ENCODE measurements around the gene HTT. TPM values are rescaled to one million over a fixed set of nuclear protein-coding genes. Genes with fewer than 3 reads are reported as not detected.

The HTT gene
- total RNA-seq, 3 donors from 2014 or later (not counting 1 experiment from before 2014, with no cell fraction given): 132 to 175 (median 165) TPM

- H3K27me3 Mint-ChIP-seq (ENCODE audit: low read depth in 2 of 2): peaks cover 16 to 23% of the 10 kb centered on the region in 2 donors
- Histone ChIP-seq H3K27me3 (ENCODE audit: control insufficient read depth, insufficient read depth, low read length) (peaks cover 11% of the 10 kb centered on the region), H3K27ac (ENCODE audit: low read length) (no peak overlapping the region), H3K4me3 (ENCODE audit: low read length) (no peak overlapping the region), H3K4me1 (ENCODE audit: control insufficient read depth, insufficient read depth, low read length) (peaks cover 19% of the 10 kb centered on the region), H3K9me3 (ENCODE audit: control insufficient read depth, insufficient read depth, low read length) (no peaks in the 10 kb centered on the region), H3K36me3 (ENCODE audit: control insufficient read depth, insufficient read depth, low read length) (no peaks in the 10 kb centered on the region)
- TF ChIP-seq CTCF (IDR thresholded peaks at IDR 0.05): no peak
- H3K4me1 Mint-ChIP-seq: no peaks in the 10 kb centered on the region
- no peaks in the 10 kb centered on the region for H3K36me3 Mint-ChIP-seq
- no peaks in the 10 kb centered on the region for H3K9me3 Mint-ChIP-seq
- DNase-seq: no peak
- H3K27ac Mint-ChIP-seq: no peak overlapping the region
- intact Hi-C loops (cut with micrococcal nuclease): no loop called here
- ATAC-seq: peak in 1 of 3 donors; percentile 54
- 39% methylated on average over 38 of the region's 38 CpGs for WGBS (ENCODE audit: insufficient coverage)
- H3K4me3 Mint-ChIP-seq: peak overlapping the region; percentile 13
Observed at GRCh38 chr4:3285558-3286334, 211.3 kb downstream of the HTT start.

GRCh38 chr4:3286335-3287175 is 212.1 kb downstream of the HTT start:
- peaks cover 21 to 26% of the 10 kb centered on the region in 2 donors for H3K27me3 Mint-ChIP-seq (ENCODE audit: low read depth in 2 of 2)
- no peaks in the 10 kb centered on the region for H3K36me3 Mint-ChIP-seq
- no peaks in the 10 kb centered on the region for H3K9me3 Mint-ChIP-seq
- intact Hi-C loops (cut with micrococcal nuclease): no loop called here
- H3K9me3 ChIP-seq (ENCODE audit: control insufficient read depth, insufficient read depth, low read length): no peaks in the 10 kb centered on the region
- no peak overlapping the region for H3K4me3 ChIP-seq (ENCODE audit: low read length)
- no peak overlapping the region for H3K4me3 Mint-ChIP-seq
- peaks cover 26% of the 10 kb centered on the region for H3K4me1 ChIP-seq (ENCODE audit: control insufficient read depth, insufficient read depth, low read length)
- no peak for TF ChIP-seq CTCF (IDR thresholded peaks at IDR 0.05)
- DNase-seq (no peak), ATAC-seq (no peak)
- H3K36me3 ChIP-seq (ENCODE audit: control insufficient read depth, insufficient read depth, low read length): no peaks in the 10 kb centered on the region
- peaks cover 13% of the 10 kb centered on the region for H3K27me3 ChIP-seq (ENCODE audit: control insufficient read depth, insufficient read depth, low read length)
- 78% methylated on average over 32 of the region's 32 CpGs for WGBS (ENCODE audit: insufficient coverage)
- no peak overlapping the region for H3K27ac ChIP-seq (ENCODE audit: low read length)
- peaks cover 2% of the 10 kb centered on the region in 2 donors for H3K4me1 Mint-ChIP-seq
- no peak overlapping the region for H3K27ac Mint-ChIP-seq

- Histone ChIP-seq H3K27ac (ENCODE audit: low read length) (no peak overlapping the region), H3K4me1 (ENCODE audit: control insufficient read depth, insufficient read depth, low read length) (peaks cover 31% of the 10 kb centered on the region), H3K27me3 (ENCODE audit: control insufficient read depth, insufficient read depth, low read length) (peaks cover 17% of the 10 kb centered on the region), H3K4me3 (ENCODE audit: low read length) (no peak overlapping the region), H3K36me3 (ENCODE audit: control insufficient read depth, insufficient read depth, low read length) (no peaks in the 10 kb centered on the region), H3K9me3 (ENCODE audit: control insufficient read depth, insufficient read depth, low read length) (no peaks in the 10 kb centered on the region)
- Mint-ChIP-seq H3K9me3 (no peaks in the 10 kb centered on the region), H3K4me1 (peaks cover 7 to 8% of the 10 kb centered on the region in 2 donors), H3K36me3 (no peaks in the 10 kb centered on the region), H3K27ac (no peak overlapping the region), H3K27me3 (ENCODE audit: low read depth in 2 of 2) (peaks cover 26 to 30% of the 10 kb centered on the region in 2 donors), H3K4me3 (no peak overlapping the region)
- no peak for DNase-seq
- intact Hi-C loops (cut with micrococcal nuclease): no loop called here
- TF ChIP-seq CTCF (IDR thresholded peaks at IDR 0.05): no peak
- ATAC-seq: no peak
- WGBS (ENCODE audit: insufficient coverage): 77% methylated on average over 13 of the region's 14 CpGs
Observed at GRCh38 chr4:3287271-3287971, 212.9 kb downstream of the HTT start.
